ENCODE data around the gene PDHB.

The PDHB gene

GRCh38 chr3:58473275-58473674 lies 39.6 kb upstream of the PDHB start:
- H3K4me3 ChIP-seq (replicated peaks; ENCODE audit: low read depth, low read length): no peak overlapping the region
- no peak for TF ChIP-seq CTCF (IDR thresholded peaks at IDR 0.05; ENCODE audit: low read depth, low read length, missing control alignments)
- no peak for DNase-seq (ENCODE audit: extremely low read depth, low read depth)

- no peak for TF ChIP-seq CTCF (IDR thresholded peaks at IDR 0.05; ENCODE audit: low read depth, low read length, missing control alignments)
Measured at GRCh38 chr3:58471025-58471887, 37.6 kb upstream of the PDHB start.

GRCh38 chr3:58470363-58471024 lies 36.9 kb upstream of the PDHB start:
- DNase-seq (ENCODE audit: extremely low read depth, low read depth): no peak
- H3K4me3 ChIP-seq (replicated peaks; ENCODE audit: low read depth, low read length): no peak overlapping the region
- TF ChIP-seq CTCF (IDR thresholded peaks at IDR 0.05; ENCODE audit: low read depth, low read length, missing control alignments): no peak

More at GRCh38 chr3:58471025-58471887, 37.6 kb upstream of the PDHB start:
- peak; percentile 79 for DNase-seq (ENCODE audit: extremely low read depth, low read depth)
- H3K4me3 ChIP-seq (replicated peaks; ENCODE audit: low read depth, low read length): no peak overlapping the region

GRCh38 chr3:58469096-58469495 lies 35.5 kb upstream of the PDHB start:
- DNase-seq (ENCODE audit: extremely low read depth, low read depth): no peak
- H3K4me3 ChIP-seq (replicated peaks; ENCODE audit: low read depth, low read length): no peak overlapping the region

GRCh38 chr3:58466899-58467563 lies 33.4 kb upstream of the PDHB start:
- TF ChIP-seq CTCF (IDR thresholded peaks at IDR 0.05; ENCODE audit: low read depth, low read length, missing control alignments): no peak
- H3K4me3 ChIP-seq (replicated peaks; ENCODE audit: low read depth, low read length): no peak overlapping the region
- no peak for DNase-seq (ENCODE audit: extremely low read depth, low read depth)

More at GRCh38 chr3:58469096-58469495, 35.5 kb upstream of the PDHB start:
- no peak for TF ChIP-seq CTCF (IDR thresholded peaks at IDR 0.05; ENCODE audit: low read depth, low read length, missing control alignments)

GRCh38 chr3:58464866-58465265 lies 31.2 kb upstream of the PDHB start:
- TF ChIP-seq CTCF (IDR thresholded peaks at IDR 0.05; ENCODE audit: low read depth, low read length, missing control alignments): no peak
- H3K4me3 ChIP-seq (replicated peaks; ENCODE audit: low read depth, low read length): no peak overlapping the region
- DNase-seq (ENCODE audit: extremely low read depth, low read depth): no peak
